ENCODE measurements around the gene MAPRE2. TPM values are rescaled to one million over a fixed set of nuclear protein-coding genes. Genes with fewer than 3 reads are reported as not detected.

Gene MAPRE2
- polyA plus RNA-seq (2013, experiment 1 of 2; ENCODE audit: insufficient read length) = 10.6 TPM
- 11.8 TPM for polyA plus RNA-seq (2013, experiment 2 of 2; ENCODE audit: insufficient read length)

- DNase-seq = peak; percentile 97
These were observed at the start of gene MAPRE2 for GRCh38 chr18:35040988-35041814. MAPRE2 (plus strand) TSS chr18:35041413; CDS start chr18:35041540, 127 bp downstream.

- no peak for DNase-seq
These were observed 49.7 kb upstream of the MAPRE2 start for GRCh38 chr18:34991561-34991960.

- no peak for DNase-seq
These were observed 47.9 kb upstream of the MAPRE2 start for GRCh38 chr18:34993289-34993688.

- DNase-seq = no peak
These were observed 45.5 kb upstream of the MAPRE2 start for GRCh38 chr18:34995746-34996145.

GRCh38 chr18:34998661-34999060, 42.6 kb upstream of the MAPRE2 start:
- DNase-seq = no peak

GRCh38 chr18:34999756-35000289, 41.4 kb upstream of the MAPRE2 start:
- DNase-seq = no peak

- DNase-seq = no peak
These were observed 40.8 kb upstream of the MAPRE2 start for GRCh38 chr18:35000457-35000856.

GRCh38 chr18:35002120-35002519, 39.1 kb upstream of the MAPRE2 start:
- DNase-seq = no peak

GRCh38 chr18:35005963-35006577, 35.1 kb upstream of the MAPRE2 start:
- peak; percentile 65 for DNase-seq

GRCh38 chr18:35010156-35010555, 31.1 kb upstream of the MAPRE2 start:
- DNase-seq = no peak

GRCh38 chr18:35010993-35011392, 30.2 kb upstream of the MAPRE2 start:
- no peak for DNase-seq

GRCh38 chr18:35019933-35020332, 21.3 kb upstream of the MAPRE2 start:
- no peak for DNase-seq

GRCh38 chr18:35022426-35023001, 18.7 kb upstream of the MAPRE2 start:
- no peak for DNase-seq

- DNase-seq = no peak
These were observed 17.0 kb upstream of the MAPRE2 start for GRCh38 chr18:35024196-35024595.

- DNase-seq = peak; percentile 78
These were observed 16.2 kb upstream of the MAPRE2 start for GRCh38 chr18:35024965-35025364.

- no peak for DNase-seq
These were observed 14.7 kb upstream of the MAPRE2 start for GRCh38 chr18:35026407-35027061.

GRCh38 chr18:35027206-35027605, 14.0 kb upstream of the MAPRE2 start:
- no peak for DNase-seq

- DNase-seq = peak; percentile 69
These were observed 12.7 kb upstream of the MAPRE2 start for GRCh38 chr18:35028536-35028935.

- peak; percentile 81 for DNase-seq
These were observed 12.1 kb upstream of the MAPRE2 start for GRCh38 chr18:35029103-35029502.

- DNase-seq = no peak
These were observed 11.4 kb upstream of the MAPRE2 start for GRCh38 chr18:35029770-35030169.

GRCh38 chr18:35030277-35030989, 10.8 kb upstream of the MAPRE2 start:
- no peak for DNase-seq

- no peak for DNase-seq
These were observed 9.1 kb upstream of the MAPRE2 start for GRCh38 chr18:35032113-35032512.

All from fibroblast of skin of scalp (primary cell).